HG02885 (cell line): ENCODE measurements around the gene ZFAND2A.
"Not testable (repeated sequence)": the region's sequence is repeated elsewhere in the genome, so short reads cannot be mapped to it uniquely, and the experiment has no call there.

Experiments used
- ATAC-seq: cut with Tn5 transposase; IDR thresholded peaks from one replicate; pipeline ENCODE4 v1.9.1; 2021; ENCODE audit warnings: mild to moderate bottlenecking; ENCODE audit not compliant: unreplicated experiment, poor library complexity

ZFAND2A gene

DNA sequence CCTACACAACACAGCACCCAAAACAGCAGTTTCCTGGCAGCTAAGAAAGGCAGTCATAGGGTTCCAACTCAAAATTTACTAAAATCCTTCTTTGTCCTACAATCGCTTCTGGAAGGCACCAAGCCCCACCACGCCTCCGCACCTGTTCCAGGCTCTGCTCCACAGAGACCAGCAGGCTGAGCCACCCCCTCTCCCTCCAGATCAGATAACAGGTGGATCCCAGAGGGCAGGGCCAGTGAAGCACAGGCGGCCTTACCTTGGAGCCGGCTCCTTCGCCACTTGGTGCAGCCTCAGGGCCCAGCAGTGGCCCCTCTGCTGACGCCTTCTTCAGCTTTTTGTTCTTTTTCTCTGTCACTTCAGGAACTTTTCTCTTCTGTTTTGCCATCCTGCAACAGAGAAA lies 33.0 kb downstream of the ZFAND2A start:
- ATAC-seq, result no peak

- no peak for ATAC-seq
Measured at GRCh38 chr7:1125603-1125969, 34.4 kb downstream of the ZFAND2A start.

DNA sequence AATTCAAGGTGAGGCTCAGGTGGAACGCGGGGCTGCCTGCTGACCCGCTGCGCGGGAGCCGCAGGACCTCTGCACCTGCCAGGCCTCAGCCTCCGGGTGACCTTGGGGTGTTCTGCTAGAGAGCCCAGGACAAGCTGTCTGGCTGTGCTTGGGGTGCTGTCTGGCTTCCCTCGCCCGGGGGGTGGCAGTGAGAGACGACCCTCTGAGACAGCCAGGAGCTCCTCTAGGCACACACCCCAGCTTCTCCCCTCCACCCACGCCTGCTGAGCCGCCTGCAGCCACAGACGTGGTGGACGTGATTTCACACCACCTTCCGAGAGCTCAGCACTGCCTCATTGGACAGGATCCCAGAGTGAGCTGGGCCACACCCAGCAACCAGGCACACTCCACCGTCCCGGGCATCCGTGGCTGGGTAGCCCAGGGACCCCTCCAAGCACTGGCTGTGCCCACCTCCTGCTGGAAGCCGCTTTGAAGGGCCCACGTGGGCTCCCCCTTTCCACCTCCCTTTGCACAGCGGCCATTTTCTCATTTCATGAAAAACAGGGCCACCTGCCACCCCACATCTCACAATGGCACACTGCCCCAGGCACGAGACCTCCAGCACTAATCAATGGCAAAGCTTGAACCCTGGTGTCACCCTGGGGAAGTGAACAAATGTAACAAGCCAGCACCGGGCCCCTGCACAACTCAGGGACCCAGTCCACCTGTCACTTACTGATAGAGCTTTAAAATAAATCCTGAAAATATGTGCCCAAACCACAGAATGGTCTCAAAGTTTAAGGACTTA lies 35.0 kb downstream of the ZFAND2A start:
- no peak for ATAC-seq

GRCh38 chr7:1124164-1124563 lies 35.8 kb downstream of the ZFAND2A start:
- ATAC-seq, result no peak

- ATAC-seq, result no peak
Measured at GRCh38 chr7:1123715-1124114, 36.3 kb downstream of the ZFAND2A start.

DNA sequence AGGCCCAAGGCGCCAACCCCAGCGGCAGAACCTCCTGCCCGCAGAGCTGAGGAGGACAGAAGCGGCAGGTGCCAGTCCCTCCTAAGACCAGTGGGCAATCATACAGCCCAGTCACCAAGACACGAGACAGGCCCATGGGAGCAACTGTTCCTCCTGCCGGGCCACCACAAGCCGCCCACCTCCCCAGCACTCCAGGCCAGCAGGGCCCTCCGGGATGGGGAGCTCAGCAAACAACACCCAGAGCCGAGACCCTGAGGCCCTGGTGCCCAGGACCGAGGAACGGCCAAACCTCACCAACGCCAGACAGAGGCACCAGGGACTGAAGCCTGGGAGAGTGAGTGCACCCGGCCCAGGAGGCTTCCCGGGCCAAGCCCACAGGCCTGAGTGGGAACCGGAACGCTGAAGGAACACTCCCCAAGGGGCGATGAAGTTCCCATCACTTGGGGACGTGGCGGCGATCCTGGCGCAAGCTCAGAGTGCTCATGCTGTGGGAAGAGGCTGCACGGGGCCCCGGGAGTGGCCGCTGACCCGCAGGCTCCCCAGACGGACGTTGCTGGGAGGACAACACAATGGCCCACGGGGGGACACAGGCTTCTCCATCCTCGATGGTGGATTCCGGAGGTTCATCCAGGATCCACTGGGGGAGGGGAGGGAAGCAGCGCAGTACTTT lies 37.0 kb downstream of the ZFAND2A start:
- no peak for ATAC-seq

GRCh38 chr7:1121886-1122831 lies 37.8 kb downstream of the ZFAND2A start:
- ATAC-seq, result no peak

GRCh38 chr7:1121476-1121875 lies 38.5 kb downstream of the ZFAND2A start:
- ATAC-seq, result no peak

GRCh38 chr7:1120791-1121190 lies 39.2 kb downstream of the ZFAND2A start:
- no peak for ATAC-seq

DNA sequence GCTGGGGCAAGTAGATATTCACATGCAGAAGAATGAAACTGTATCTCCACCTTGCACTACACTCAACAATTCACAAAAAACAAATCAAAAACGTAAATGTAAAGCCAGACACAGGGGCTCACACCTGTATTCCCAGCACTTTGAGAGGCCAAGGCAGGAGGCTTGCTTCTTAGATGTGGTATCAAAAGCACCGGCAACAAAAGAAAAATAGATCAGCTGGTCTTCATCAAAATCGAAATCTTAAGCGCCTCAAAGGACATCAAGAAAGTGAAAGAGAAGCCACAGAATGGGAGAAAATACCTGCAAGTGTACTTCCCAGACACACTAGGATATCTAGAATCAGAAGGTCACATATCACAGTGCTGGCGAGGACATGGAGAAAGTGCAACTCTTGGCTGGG lies 40.8 kb downstream of the ZFAND2A start:
- no peak for ATAC-seq

DNA sequence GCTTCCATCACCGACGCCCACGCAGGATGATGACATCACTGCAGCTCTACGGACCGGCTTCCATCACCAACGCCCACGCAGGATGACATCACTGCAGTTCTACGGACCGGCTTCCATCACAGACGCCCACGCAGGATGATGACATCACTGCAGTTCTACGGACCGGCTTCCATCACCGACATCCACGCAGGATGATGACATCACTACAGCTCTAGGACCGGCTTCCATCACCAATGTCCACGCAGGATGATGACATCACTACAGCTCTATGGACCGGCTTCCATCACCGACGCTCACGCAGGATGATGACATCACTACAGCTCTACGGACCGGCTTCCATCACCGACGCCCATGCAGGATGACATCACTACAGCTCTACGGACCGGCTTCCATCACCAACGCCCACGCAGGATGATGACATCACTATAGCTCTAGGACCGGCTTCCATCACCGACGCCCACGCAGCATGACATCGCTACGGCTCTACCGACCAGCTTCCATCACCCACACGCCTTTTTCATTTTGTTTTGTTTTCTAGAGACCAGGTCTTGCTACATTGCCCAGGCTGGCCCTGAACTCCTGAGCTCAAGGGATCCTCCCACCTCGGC lies 42.6 kb downstream of the ZFAND2A start:
- ATAC-seq, result no peak

- ATAC-seq, result not testable (repeated sequence)
Measured at GRCh38 chr7:1116383-1117008, 43.5 kb downstream of the ZFAND2A start.

GRCh38 chr7:1115171-1116045 lies 44.6 kb downstream of the ZFAND2A start:
- not testable (repeated sequence) for ATAC-seq

GRCh38 chr7:1114505-1114904 lies 45.5 kb downstream of the ZFAND2A start:
- no peak for ATAC-seq

GRCh38 chr7:1114088-1114487 lies 45.9 kb downstream of the ZFAND2A start:
- no peak for ATAC-seq

DNA sequence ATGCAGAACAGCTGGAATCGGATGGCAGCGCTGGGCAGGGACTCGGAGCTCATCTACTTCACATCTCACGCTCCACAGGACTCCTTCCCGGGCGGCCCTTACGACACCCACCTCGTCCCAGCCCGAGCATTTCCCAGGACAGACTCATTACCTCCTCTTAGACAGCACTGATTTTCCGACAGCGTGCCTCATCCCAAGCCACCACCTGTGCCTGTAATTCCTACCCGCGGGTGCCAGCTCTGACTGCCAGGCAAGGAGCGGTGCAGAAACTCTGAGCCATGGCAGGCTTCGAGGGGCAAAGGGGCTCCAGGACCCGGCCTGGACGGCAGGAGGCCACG lies 46.5 kb downstream of the ZFAND2A start:
- ATAC-seq, result no peak

DNA sequence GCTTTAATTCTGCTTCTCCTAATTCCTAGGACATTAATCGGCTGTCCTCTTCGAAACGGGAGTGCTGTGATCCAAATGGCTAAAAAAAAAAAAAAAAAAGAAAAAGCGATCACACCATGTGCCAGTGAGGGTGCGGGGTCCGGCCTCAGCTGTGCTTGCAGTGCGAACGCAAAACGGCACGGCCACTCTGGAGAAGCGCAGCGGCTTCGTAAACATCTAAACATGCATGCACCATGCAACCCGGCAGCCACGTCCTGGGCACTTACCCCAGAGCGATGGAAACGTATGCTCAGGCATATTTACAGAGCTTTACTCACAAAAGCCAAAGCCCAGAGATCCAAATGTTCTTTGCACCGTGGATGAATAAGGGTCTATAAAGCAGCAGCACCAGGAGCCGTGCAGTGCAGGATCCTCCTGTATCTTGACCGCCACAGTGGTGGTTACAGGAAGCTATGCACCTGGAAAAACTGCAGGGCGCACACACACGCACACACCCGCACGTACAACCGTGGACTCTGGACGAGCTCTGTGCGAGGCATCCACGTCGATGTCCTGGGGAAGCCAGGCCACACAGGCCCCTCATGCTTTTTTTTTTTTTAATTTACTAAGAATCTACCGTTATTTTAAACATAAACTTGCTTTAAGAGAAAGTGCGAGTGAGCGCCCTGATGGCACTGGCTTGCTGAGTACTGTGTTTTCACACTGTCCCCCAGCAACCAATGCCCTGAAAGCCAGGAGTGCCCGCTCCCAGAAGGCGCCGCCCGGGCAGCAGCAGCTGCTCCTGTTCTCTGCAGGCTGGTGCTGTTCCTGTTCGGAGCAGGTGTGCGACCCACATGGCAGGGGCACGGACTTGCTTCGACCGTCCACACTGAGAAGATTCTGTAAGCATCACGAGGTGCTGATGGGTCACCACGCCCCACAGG lies 47.1 kb downstream of the ZFAND2A start:
- ATAC-seq, result no peak

DNA sequence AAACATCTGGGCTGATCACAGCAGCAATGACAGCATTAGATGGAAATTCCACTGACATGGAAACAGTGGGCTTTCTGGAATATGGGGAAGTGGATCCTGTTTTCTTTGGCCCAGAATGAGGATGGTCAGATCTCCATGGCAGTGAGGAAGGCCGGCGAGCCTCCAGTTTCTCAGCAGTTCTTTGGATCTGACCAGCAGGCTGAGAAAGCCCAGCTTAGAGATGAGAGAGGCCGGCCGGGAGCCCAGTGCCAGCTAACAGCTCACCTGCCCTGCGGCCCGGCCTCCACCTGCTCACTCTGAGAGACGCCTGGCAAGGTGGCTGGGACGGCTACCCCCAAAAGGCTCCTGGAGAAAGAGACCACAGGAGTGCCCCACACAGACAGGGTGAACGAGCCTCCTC lies 47.9 kb downstream of the ZFAND2A start:
- ATAC-seq, result no peak
